A549 (cell line): ENCODE data around the gene PHYH. TPM values are rescaled to one million over a fixed set of nuclear protein-coding genes. Genes with fewer than 3 reads are reported as not detected.
A peak's percentile ranks its signal among the peaks of the same experiment; 100 is the strongest.

Source experiments
- ATAC-seq, 2 experiments: fragments of 200-7000 bp in 1 of 2; fragments of >200 bp in 1 of 2; cut with Nextera tagmentation in 1 of 2; cut with Tn5 transposase in 1 of 2; 3 replicates each; pipeline versions ENCODE4 v1.8.0 to v1.9.1; 2018 to 2020; ENCODE audit warnings: mild to moderate bottlenecking in 1 of 2, moderate library complexity in 1 of 2
- CTCF ChIA-PET: fragments of 300-600 bp; sonication (Branson Sonifier 250); formaldehyde crosslinking; extraction: SDS; loops from one replicate; lab custom pipeline; 2021; ENCODE audit warnings: antibody characterized with exemption, inconsistent platforms; lab: Yijun Ruan, JAX
- POLR2A ChIA-PET: fragments of 350-600 bp; formaldehyde crosslinking; extraction: SDS; loops from one replicate; lab custom pipeline; 2021; ENCODE audit warnings: antibody characterized with exemption, inconsistent platforms; lab: Yijun Ruan, JAX
- DNase-seq, 2 experiments: peaks; one replicate each; pipeline versions ENCODE4 v3.0.0 to v3.0.0-alpha.2; 2011 to 2016; ENCODE audit warnings: low read depth in 1 of 2, low spot score in 1 of 2
- FAIRE-seq: peaks from 2 replicates; lab custom pipeline; 2011; peaks lifted over from hg19 to GRCh38; lab: Jason Lieb, UNC
- H3K27ac ChIP-seq, 2 experiments: fragments of >200 bp; sonication (Bioruptor Twin); formaldehyde crosslinking; 3 replicates each; pipeline ENCODE4 v1.5.1; 2016 to 2017
- H3K4me1 ChIP-seq: fragments of >200 bp; sonication (Bioruptor Twin); formaldehyde crosslinking; 3 replicates; pipeline ENCODE4 v1.6.1; 2016
- H3K4me2 ChIP-seq: fragments of >200 bp; sonication (Bioruptor Twin); formaldehyde crosslinking; 3 replicates; pipeline ENCODE4 v1.6.1; 2016
- H3K4me3 ChIP-seq: fragments of >200 bp; sonication (Bioruptor Twin); formaldehyde crosslinking; 3 replicates; pipeline ENCODE4 v1.5.1; 2016
- H3K9me3 ChIP-seq: fragments of >200 bp; sonication (Bioruptor Twin); formaldehyde crosslinking; 3 replicates; pipeline ENCODE4 v1.6.1; 2016
- FOXS1 ChIP-seq: fragments of 250-450 bp; sonication (Bioruptor Pico); IDR thresholded peaks from 2 replicates; pipeline ENCODE4 v1.5.0; 2020; ENCODE audit warnings: mild to moderate bottlenecking, moderate library complexity
- GATA3 ChIP-seq: IDR thresholded peaks from 2 replicates; pipeline ENCODE4 v1.6.1; 2012; ENCODE audit warnings: borderline replicate concordance
- HDAC2 ChIP-seq: fragments of 200-600 bp; sonication (generic); IDR thresholded peaks from 2 replicates; pipeline ENCODE4 v1.6.1; 2016
- HOXA7 ChIP-seq: fragments of 250-450 bp; sonication (Bioruptor Pico); IDR thresholded peaks from 2 replicates; pipeline ENCODE4 v1.5.0; 2020; ENCODE audit warnings: mild to moderate bottlenecking, moderate library complexity
- NFE2L2 ChIP-seq: fragments of 150-350 bp; conservative IDR thresholded peaks from 2 replicates; pipeline ENCODE4 v1.6.1; 2014; ENCODE audit warnings: low read length
- RNF2 ChIP-seq: fragments of 200-600 bp; sonication (generic); IDR thresholded peaks from 2 replicates; pipeline ENCODE4 v1.6.1; 2016; ENCODE audit warnings: low read depth, mild to moderate bottlenecking, antibody characterized with exemption, moderate library complexity, borderline replicate concordance
- ZC3H11A ChIP-seq: fragments of 450-650 bp; IDR thresholded peaks from 2 replicates; pipeline ENCODE4 v1.6.1; 2014; ENCODE audit warnings: antibody characterized with exemption, mild to moderate bottlenecking
- WGBS: methylation state at CpG from one replicate; pipeline ENCODE4 v1.1.6; 2017; ENCODE audit errors: missing lambda C conversion rate; 5-methylcytosine and 5-hydroxymethylcytosine counted together
- polyA plus RNA-seq, 4 experiments: library from polyadenylated mRNA; depleted of rRNA in 3 of 4; stranded (reverse); fragments of >200 nt; fragmentation: RNase III in 1 of 4; extraction: RNeasy Plus Mini Kit Qiagen cat#74134 plus additional on column Dnase treatment in 1 of 4; gene quantifications; 2 replicates in 3 of 4; 3 replicates in 1 of 4; pipeline ENCODE4 v1.2.3, GENCODE V29; 2011 to 2017
- TF ChIP-seq, protein P1 (sequence below): IDR thresholded peaks from 2 replicates; pipeline ENCODE4 v1.6.1; 2012
- TF ChIP-seq, protein P2 (sequence below): IDR thresholded peaks from 2 replicates; pipeline ENCODE4 v1.6.1; 2012; ENCODE audit warnings: low read depth, borderline replicate concordance
- TF ChIP-seq, protein P3 (sequence below): fragments of 200-600 bp; sonication (generic); IDR thresholded peaks from 2 replicates; pipeline ENCODE4 v1.6.1; 2016; ENCODE audit warnings: antibody characterized with exemption, mild to moderate bottlenecking, moderate library complexity
- TF ChIP-seq, protein P4 (sequence below): fragments of >200 bp; sonication (Bioruptor Twin); formaldehyde crosslinking; IDR thresholded peaks from 3 replicates; pipeline ENCODE4 v1.5.1; 2016
- TF ChIP-seq, protein P5 (sequence below): fragments of 250-450 bp; sonication (Bioruptor Pico); IDR thresholded peaks from 2 replicates; pipeline ENCODE4 v1.5.0; 2021; ENCODE audit warnings: mild to moderate bottlenecking, moderate library complexity, borderline replicate concordance

Gene PHYH
- polyA plus RNA-seq, 2 of the 4 experiments (the other 2 are of a cell fraction): 25.6 to 26.3 TPM

DNA sequence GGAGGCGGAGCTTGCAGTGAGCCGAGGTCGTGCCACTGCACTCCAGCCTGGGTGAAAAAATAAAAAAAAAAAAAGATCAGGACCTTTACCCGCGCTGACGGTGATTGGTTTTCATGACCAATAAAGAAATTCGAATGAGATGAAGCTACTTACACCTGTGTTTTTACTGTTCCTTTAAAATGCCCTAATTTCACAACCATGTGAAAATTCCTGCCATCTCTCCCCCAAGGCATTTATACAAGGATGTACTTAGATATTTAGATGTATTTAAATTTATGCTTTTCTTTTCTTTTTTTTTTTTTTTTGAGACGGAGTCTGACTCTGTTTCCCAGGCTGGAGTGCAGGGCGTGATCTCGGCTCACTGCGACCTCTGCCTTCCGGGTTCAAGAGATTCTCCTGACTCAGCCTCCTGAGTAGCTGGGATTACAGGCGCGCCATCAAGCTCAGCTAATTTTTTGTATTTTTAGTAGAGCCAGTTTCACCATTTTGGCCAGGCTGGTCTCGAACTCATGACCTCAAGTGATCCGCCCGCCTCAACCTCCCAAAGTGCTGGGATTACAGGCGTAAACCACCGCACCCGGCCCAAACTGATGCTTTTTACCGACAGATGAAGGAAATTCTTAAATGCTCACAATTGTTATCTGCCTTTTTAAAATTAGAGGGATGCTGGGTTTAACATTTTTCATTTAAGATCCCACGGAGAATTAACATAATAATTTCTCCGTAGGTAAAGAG, 3.1 kb upstream of the PHYH start:
- CTCF ChIA-PET: interaction anchor here (0.5 to 6.1 kb wide), 37 partner anchors 7 to 1393 kb away, joined by 3 to 87 read pairs (median 5); partner anchors contain the start of genes MCM10, OPTN and SEPHS1
- DNase-seq (no peak), ATAC-seq (no peak), FAIRE-seq (no peak)
- peak overlapping the region; percentile 86 to 94; a peak in 5 of 6 replicates for H3K27ac ChIP-seq
- H3K4me3 ChIP-seq: peak overlapping the region; percentile 53
- WGBS: 68% methylated on average over 23 of the region's 23 CpGs
- no peak for TF ChIP-seq ZC3H11A
- no peak for TF ChIP-seq FOXS1 (CRISPR knock-in tag)
- TF ChIP-seq HDAC2: no peak
- TF ChIP-seq RNF2: no peak
- TF ChIP-seq, protein P1, sequence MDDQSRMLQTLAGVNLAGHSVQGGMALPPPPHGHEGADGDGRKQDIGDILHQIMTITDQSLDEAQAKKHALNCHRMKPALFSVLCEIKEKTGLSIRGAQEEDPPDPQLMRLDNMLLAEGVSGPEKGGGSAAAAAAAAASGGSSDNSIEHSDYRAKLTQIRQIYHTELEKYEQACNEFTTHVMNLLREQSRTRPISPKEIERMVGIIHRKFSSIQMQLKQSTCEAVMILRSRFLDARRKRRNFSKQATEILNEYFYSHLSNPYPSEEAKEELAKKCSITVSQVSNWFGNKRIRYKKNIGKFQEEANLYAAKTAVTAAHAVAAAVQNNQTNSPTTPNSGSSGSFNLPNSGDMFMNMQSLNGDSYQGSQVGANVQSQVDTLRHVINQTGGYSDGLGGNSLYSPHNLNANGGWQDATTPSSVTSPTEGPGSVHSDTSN: no peak
- no peak for TF ChIP-seq GATA3
- H3K4me1 ChIP-seq: peaks cover 9% of the 10 kb centered on the region
- H3K4me2 ChIP-seq: peak overlapping the region; percentile 75
- H3K9me3 ChIP-seq: no peaks in the 10 kb centered on the region
- POLR2A ChIA-PET: interaction anchor here (0.6 to 1.5 kb wide), 9 partner anchors 8 to 284 kb away, joined by 3 to 9 read pairs (median 3); partner anchors contain the start of genes MCM10, OPTN and PRPF18

DNA sequence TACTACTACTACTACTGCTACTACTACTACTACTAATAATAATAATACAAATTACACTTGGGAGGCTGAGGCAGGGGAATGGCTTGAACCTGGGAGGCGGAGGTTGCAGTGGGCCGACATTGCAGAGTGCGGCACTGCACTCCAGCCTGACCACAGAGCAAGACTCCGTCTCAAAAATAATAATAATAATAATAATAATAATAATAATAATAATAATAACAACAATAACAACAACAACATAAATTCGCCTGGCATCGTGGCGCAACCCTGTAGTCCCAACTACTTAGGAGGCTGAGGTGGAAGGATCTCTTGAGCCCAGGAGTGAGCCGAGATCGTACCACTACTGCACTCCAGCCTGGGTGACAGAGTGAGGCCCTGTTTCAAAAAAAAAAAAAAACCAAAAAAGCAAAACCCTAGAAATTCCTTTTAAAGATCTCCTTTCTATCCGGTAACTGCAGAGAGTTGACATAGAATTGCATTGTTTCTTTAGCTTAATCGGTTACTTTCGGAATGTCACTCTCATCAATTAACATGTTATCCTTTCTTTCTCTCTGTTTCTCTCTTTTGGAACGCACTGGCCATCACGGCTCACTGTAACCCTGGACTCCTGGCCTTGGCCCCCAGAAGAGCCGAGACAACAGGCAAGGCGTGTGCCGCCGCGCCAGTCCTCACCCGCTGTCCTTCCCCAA, 972 bp downstream of the PHYH start:
- Histone ChIP-seq H3K27ac (peak overlapping the region; percentile 90 to 96), H3K9me3 (no peaks in the 10 kb centered on the region), H3K4me1 (peaks cover 9% of the 10 kb centered on the region), H3K4me2 (peak overlapping the region; percentile 97), H3K4me3 (peak overlapping the region; percentile 75)
- FAIRE-seq (no peak), DNase-seq (no peak), ATAC-seq (no peak)
- WGBS: 55% methylated on average over 20 of the region's 20 CpGs
- POLR2A ChIA-PET: interaction anchor here (0.5 to 1.5 kb wide), 10 partner anchors 10 to 1256 kb away, joined by 3 to 8 read pairs (median 4); no protein-coding TSS in a partner anchor
- TF ChIP-seq, protein P2, sequence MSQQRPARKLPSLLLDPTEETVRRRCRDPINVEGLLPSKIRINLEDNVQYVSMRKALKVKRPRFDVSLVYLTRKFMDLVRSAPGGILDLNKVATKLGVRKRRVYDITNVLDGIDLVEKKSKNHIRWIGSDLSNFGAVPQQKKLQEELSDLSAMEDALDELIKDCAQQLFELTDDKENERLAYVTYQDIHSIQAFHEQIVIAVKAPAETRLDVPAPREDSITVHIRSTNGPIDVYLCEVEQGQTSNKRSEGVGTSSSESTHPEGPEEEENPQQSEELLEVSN: no peak
- TF ChIP-seq HOXA7 (CRISPR knock-in tag): peak; percentile 62; the same call in 1 of the 2 replicates
- TF ChIP-seq, protein P3, sequence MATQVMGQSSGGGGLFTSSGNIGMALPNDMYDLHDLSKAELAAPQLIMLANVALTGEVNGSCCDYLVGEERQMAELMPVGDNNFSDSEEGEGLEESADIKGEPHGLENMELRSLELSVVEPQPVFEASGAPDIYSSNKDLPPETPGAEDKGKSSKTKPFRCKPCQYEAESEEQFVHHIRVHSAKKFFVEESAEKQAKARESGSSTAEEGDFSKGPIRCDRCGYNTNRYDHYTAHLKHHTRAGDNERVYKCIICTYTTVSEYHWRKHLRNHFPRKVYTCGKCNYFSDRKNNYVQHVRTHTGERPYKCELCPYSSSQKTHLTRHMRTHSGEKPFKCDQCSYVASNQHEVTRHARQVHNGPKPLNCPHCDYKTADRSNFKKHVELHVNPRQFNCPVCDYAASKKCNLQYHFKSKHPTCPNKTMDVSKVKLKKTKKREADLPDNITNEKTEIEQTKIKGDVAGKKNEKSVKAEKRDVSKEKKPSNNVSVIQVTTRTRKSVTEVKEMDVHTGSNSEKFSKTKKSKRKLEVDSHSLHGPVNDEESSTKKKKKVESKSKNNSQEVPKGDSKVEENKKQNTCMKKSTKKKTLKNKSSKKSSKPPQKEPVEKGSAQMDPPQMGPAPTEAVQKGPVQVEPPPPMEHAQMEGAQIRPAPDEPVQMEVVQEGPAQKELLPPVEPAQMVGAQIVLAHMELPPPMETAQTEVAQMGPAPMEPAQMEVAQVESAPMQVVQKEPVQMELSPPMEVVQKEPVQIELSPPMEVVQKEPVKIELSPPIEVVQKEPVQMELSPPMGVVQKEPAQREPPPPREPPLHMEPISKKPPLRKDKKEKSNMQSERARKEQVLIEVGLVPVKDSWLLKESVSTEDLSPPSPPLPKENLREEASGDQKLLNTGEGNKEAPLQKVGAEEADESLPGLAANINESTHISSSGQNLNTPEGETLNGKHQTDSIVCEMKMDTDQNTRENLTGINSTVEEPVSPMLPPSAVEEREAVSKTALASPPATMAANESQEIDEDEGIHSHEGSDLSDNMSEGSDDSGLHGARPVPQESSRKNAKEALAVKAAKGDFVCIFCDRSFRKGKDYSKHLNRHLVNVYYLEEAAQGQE: no peak
- TF ChIP-seq, protein P4, sequence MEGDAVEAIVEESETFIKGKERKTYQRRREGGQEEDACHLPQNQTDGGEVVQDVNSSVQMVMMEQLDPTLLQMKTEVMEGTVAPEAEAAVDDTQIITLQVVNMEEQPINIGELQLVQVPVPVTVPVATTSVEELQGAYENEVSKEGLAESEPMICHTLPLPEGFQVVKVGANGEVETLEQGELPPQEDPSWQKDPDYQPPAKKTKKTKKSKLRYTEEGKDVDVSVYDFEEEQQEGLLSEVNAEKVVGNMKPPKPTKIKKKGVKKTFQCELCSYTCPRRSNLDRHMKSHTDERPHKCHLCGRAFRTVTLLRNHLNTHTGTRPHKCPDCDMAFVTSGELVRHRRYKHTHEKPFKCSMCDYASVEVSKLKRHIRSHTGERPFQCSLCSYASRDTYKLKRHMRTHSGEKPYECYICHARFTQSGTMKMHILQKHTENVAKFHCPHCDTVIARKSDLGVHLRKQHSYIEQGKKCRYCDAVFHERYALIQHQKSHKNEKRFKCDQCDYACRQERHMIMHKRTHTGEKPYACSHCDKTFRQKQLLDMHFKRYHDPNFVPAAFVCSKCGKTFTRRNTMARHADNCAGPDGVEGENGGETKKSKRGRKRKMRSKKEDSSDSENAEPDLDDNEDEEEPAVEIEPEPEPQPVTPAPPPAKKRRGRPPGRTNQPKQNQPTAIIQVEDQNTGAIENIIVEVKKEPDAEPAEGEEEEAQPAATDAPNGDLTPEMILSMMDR: no peak
- TF ChIP-seq, protein P5, sequence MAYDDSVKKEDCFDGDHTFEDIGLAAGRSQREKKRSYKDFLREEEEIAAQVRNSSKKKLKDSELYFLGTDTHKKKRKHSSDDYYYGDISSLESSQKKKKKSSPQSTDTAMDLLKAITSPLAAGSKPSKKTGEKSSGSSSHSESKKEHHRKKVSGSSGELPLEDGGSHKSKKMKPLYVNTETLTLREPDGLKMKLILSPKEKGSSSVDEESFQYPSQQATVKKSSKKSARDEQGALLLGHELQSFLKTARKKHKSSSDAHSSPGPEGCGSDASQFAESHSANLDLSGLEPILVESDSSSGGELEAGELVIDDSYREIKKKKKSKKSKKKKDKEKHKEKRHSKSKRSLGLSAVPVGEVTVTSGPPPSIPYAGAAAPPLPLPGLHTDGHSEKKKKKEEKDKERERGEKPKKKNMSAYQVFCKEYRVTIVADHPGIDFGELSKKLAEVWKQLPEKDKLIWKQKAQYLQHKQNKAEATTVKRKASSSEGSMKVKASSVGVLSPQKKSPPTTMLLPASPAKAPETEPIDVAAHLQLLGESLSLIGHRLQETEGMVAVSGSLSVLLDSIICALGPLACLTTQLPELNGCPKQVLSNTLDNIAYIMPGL (CRISPR knock-in tag): no peak
- no peak for TF ChIP-seq ZC3H11A
- TF ChIP-seq NFE2L2: no peak
- CTCF ChIA-PET: interaction anchor here (1.0 to 6.1 kb wide), 4 partner anchors 18 to 142 kb away, joined by 3 to 87 read pairs (median 4); no protein-coding TSS in a partner anchor
